ENCODE data around the gene CCDC117. TPM values are rescaled to one million over a fixed set of nuclear protein-coding genes. Genes with fewer than 3 reads are reported as not detected.
A peak's percentile ranks its signal among the peaks of the same experiment; 100 is the strongest.

CCDC117 gene
- total RNA-seq, 4 donors from 2014 or later, result 23.2 to 40.1 (median 30.5) TPM

GRCh38 chr22:28791124-28791523, 18.6 kb downstream of the CCDC117 start:
- TF ChIP-seq CTCF (IDR thresholded peaks at IDR 0.05 in 4 of 5, conservative IDR thresholded peaks at IDR 0.05 in 1 of 5) (no peak), POLR2A (IDR thresholded peaks at IDR 0.05) (no peak)
- in situ Hi-C loops (cut with MboI; ENCODE audit: low sequenced_read_pairs in 4 of 4), result no loop called here
- DNase-seq (no peak), ATAC-seq (no peak)
- no peaks in the 10 kb centered on the region for H3K27me3 ChIP-seq
- no peak overlapping the region for H3K27ac ChIP-seq
- no peak overlapping the region for H3K4me3 ChIP-seq
- H3K4me1 ChIP-seq, result peaks cover 1 to 11% of the 10 kb centered on the region in 2 donors
- intact Hi-C loops (cut with DNase I; ENCODE audit: low total_unique reads), result loop anchor here (2.0 kb wide), 1 partner anchor 38 kb away; no protein-coding TSS in a partner anchor
- H3K9me3 ChIP-seq, result no peaks in the 10 kb centered on the region
- peaks cover 2 to 46% of the 10 kb centered on the region in 2 donors for H3K36me3 ChIP-seq

GRCh38 chr22:28791841-28792490, 19.5 kb downstream of the CCDC117 start:
- H3K9me3 ChIP-seq, result no peaks in the 10 kb centered on the region
- H3K4me1 ChIP-seq, result peaks cover 7 to 16% of the 10 kb centered on the region in 2 donors
- no peak for TF ChIP-seq POLR2A (IDR thresholded peaks at IDR 0.05)
- no peak for TF ChIP-seq CTCF (IDR thresholded peaks at IDR 0.05 in 4 of 5, conservative IDR thresholded peaks at IDR 0.05 in 1 of 5)
- DNase-seq (no peak), ATAC-seq (no peak)
- H3K27me3 ChIP-seq, result no peaks in the 10 kb centered on the region
- intact Hi-C loops (cut with DNase I; ENCODE audit: low total_unique reads), result loop anchor here (2.0 kb wide), 1 partner anchor 37 kb away; no protein-coding TSS in a partner anchor
- H3K4me3 ChIP-seq, result no peak overlapping the region
- H3K27ac ChIP-seq, result peak overlapping the region in 1 of 4 donors; percentile 11
- peaks cover 2 to 46% of the 10 kb centered on the region in 2 donors for H3K36me3 ChIP-seq
- in situ Hi-C loops (cut with MboI; ENCODE audit: low sequenced_read_pairs in 4 of 4), result no loop called here

- H3K36me3 ChIP-seq, result peaks cover 2 to 48% of the 10 kb centered on the region in 2 donors
- H3K27ac ChIP-seq, result peak overlapping the region in 1 of 4 donors; percentile 11
- in situ Hi-C loops (cut with MboI; ENCODE audit: low sequenced_read_pairs in 4 of 4) (no loop called here), intact Hi-C loops (cut with DNase I; ENCODE audit: low total_unique reads) (no loop called here)
- H3K9me3 ChIP-seq, result no peaks in the 10 kb centered on the region
- ATAC-seq (no peak), DNase-seq (no peak)
- no peak overlapping the region for H3K4me3 ChIP-seq
- TF ChIP-seq POLR2A (IDR thresholded peaks at IDR 0.05) (no peak), CTCF (IDR thresholded peaks at IDR 0.05 in 4 of 5, conservative IDR thresholded peaks at IDR 0.05 in 1 of 5) (no peak)
- no peaks in the 10 kb centered on the region for H3K27me3 ChIP-seq
- H3K4me1 ChIP-seq, result peaks cover 15 to 16% of the 10 kb centered on the region in 2 donors
These were observed 20.2 kb downstream of the CCDC117 start for GRCh38 chr22:28792491-28793383.

GRCh38 chr22:28793976-28794584, 21.6 kb downstream of the CCDC117 start:
- intact Hi-C loops (cut with DNase I; ENCODE audit: low total_unique reads), result no loop called here

More at GRCh38 chr22:28793976-28794584, 21.6 kb downstream of the CCDC117 start:
- Histone ChIP-seq H3K27me3 (no peaks in the 10 kb centered on the region), H3K4me1 (peaks cover 26 to 30% of the 10 kb centered on the region in 2 donors), H3K36me3 (peaks cover 2 to 51% of the 10 kb centered on the region in 2 donors), H3K9me3 (no peaks in the 10 kb centered on the region), H3K4me3 (no peak overlapping the region), H3K27ac (peak overlapping the region in 1 of 4 donors; percentile 97)
- DNase-seq, result no peak
- TF ChIP-seq POLR2A (IDR thresholded peaks at IDR 0.05) (no peak), CTCF (IDR thresholded peaks at IDR 0.05 in 4 of 5, conservative IDR thresholded peaks at IDR 0.05 in 1 of 5) (no peak)
- ATAC-seq, result no peak
- in situ Hi-C loops (cut with MboI; ENCODE audit: low sequenced_read_pairs in 4 of 4), result no loop called here
